GM12878 (cell line): ENCODE results near the gene HSPB6. TPM values are rescaled to one million over a fixed set of nuclear protein-coding genes. Genes with fewer than 3 reads are reported as not detected.

Source experiments
- ATAC-seq: fragments of 200-7000 bp; cut with Tn5 transposase; 3 replicates; pipeline ENCODE4 v1.9.1; 2020; ENCODE audit warnings: mild to moderate bottlenecking, moderate library complexity
- BruUV-seq: library from RNA; stranded (reverse); fragments of 400-500 nt; replicated peaks from 2 replicates; lab custom pipeline; 2021; lab: Mats Ljungman, UMichigan
- CTCF ChIA-PET: fragments of 300-600 bp; sonication (Branson Sonifier 250); formaldehyde crosslinking; extraction: SDS; loops from one replicate; lab custom pipeline; 2021; ENCODE audit warnings: inconsistent platforms; lab: Yijun Ruan, JAX
- POLR2A ChIA-PET: fragments of 350-600 bp; formaldehyde crosslinking; extraction: SDS; loops from one replicate; lab custom pipeline; 2021; ENCODE audit warnings: inconsistent platforms; lab: Charles Lee
- RAD21 ChIA-PET: fragments of 300-600 bp; sonication (Branson Sonifier 250); formaldehyde crosslinking; loops from one replicate; lab custom pipeline; 2023; ENCODE audit warnings: antibody characterized with exemption; ENCODE audit not compliant: unreplicated experiment; lab: Charles Lee
- SMC1A ChIA-PET: fragments of 300-600 bp; sonication (Branson Sonifier 250); formaldehyde crosslinking; loops from one replicate; lab custom pipeline; 2023; ENCODE audit not compliant: unreplicated experiment, uncharacterized antibody; lab: Charles Lee
- DNase-seq: peaks from one replicate; pipeline ENCODE4 v3.0.0-alpha.2; 2011; ENCODE audit warnings: low read depth, low spot score
- FAIRE-seq: peaks from 3 replicates; lab custom pipeline; 2011; peaks lifted over from hg19 to GRCh38; lab: Jason Lieb, UNC
- H2AFZ ChIP-seq: 2 replicates; pipeline ENCODE4 v1.6.0; 2011; ENCODE audit warnings: low read depth, low read length, control low read depth; ENCODE audit not compliant: control insufficient read depth
- H3K27ac ChIP-seq: 2 replicates; pipeline ENCODE4 v1.5.1; 2011; ENCODE audit warnings: control low read depth; ENCODE audit not compliant: control insufficient read depth, insufficient read depth
- H3K27me3 ChIP-seq, 2 experiments: replicated peaks in 1 of 2; 2 replicates each; pipeline versions ENCODE4 v1.6.0 to v1.6.1; 2011; ENCODE audit warnings: low read length in 1 of 2; ENCODE audit not compliant: control insufficient read depth in 2 of 2, insufficient read depth in 2 of 2
- H3K36me3 ChIP-seq, 2 experiments: 2 replicates each; pipeline ENCODE4 v1.5.1; 2011; ENCODE audit warnings: low read length in 1 of 2; ENCODE audit not compliant: control insufficient read depth in 2 of 2, insufficient read depth in 2 of 2
- H3K4me1 ChIP-seq: 2 replicates; pipeline ENCODE4 v1.6.1; 2011; ENCODE audit warnings: mild to moderate bottlenecking, low read length, moderate library complexity, mixed read lengths; ENCODE audit not compliant: control insufficient read depth, insufficient read depth
- H3K4me2 ChIP-seq: 2 replicates; pipeline ENCODE4 v1.6.0; 2011; ENCODE audit warnings: control low read depth; ENCODE audit not compliant: control insufficient read depth, insufficient read depth
- H3K4me3 ChIP-seq: fragments of 200-600 bp; sonication (generic); 2 replicates; pipeline ENCODE4 v1.5.1; 2016
- H3K79me2 ChIP-seq: 2 replicates; pipeline ENCODE4 v1.6.0; 2011; ENCODE audit warnings: low read length; ENCODE audit not compliant: control insufficient read depth, insufficient read depth
- H3K9ac ChIP-seq: 2 replicates; pipeline ENCODE4 v1.8.0; 2011; ENCODE audit warnings: low read length, control low read depth, mixed read lengths; ENCODE audit not compliant: control insufficient read depth, insufficient read depth
- H3K9me3 ChIP-seq: replicated peaks from 3 replicates; pipeline ENCODE4 v1.5.1; 2011; ENCODE audit warnings: mild to moderate bottlenecking, low read length; ENCODE audit not compliant: control insufficient read depth, insufficient read depth
- H4K20me1 ChIP-seq: 2 replicates; pipeline ENCODE4 v1.6.0; 2011; ENCODE audit not compliant: control insufficient read depth, insufficient read depth
- ASH2L ChIP-seq: fragments of 300-600, 200-600 bp; sonication (generic); IDR thresholded peaks from 2 replicates; pipeline ENCODE4 v1.6.1; 2017; ENCODE audit warnings: low read depth, mild to moderate bottlenecking, borderline replicate concordance
- ATF7 ChIP-seq: fragments of 450-650 bp; IDR thresholded peaks from 2 replicates; pipeline ENCODE4 v1.6.1; 2016; ENCODE audit warnings: low read depth, mild to moderate bottlenecking
- CBX3 ChIP-seq: fragments of 200-600 bp; sonication (generic); IDR thresholded peaks from 2 replicates; pipeline ENCODE4 v1.6.1; 2016; ENCODE audit warnings: low read depth, borderline replicate concordance
- KDM1A ChIP-seq: fragments of 200-600 bp; sonication (generic); IDR thresholded peaks from 2 replicates; pipeline ENCODE4 v1.6.1; 2016; ENCODE audit warnings: borderline replicate concordance
- MEF2B ChIP-seq: fragments of 450-650 bp; IDR thresholded peaks from 2 replicates; pipeline ENCODE4 v1.6.1; 2018; ENCODE audit warnings: mild to moderate bottlenecking, moderate library complexity; ENCODE audit not compliant: partially characterized antibody, poor library complexity, severe bottlenecking
- MTA2 ChIP-seq: fragments of 450-650 bp; IDR thresholded peaks from 2 replicates; pipeline ENCODE4 v1.6.1; 2016; ENCODE audit warnings: low read depth, mild to moderate bottlenecking, moderate library complexity
- MTA3 ChIP-seq: IDR thresholded peaks from 2 replicates; pipeline ENCODE4 v1.6.1; 2012; ENCODE audit warnings: low read length, inconsistent platforms, borderline replicate concordance
- MYB ChIP-seq: fragments of 150-350 bp; IDR thresholded peaks from 2 replicates; pipeline ENCODE4 v1.6.1; 2014; ENCODE audit warnings: mild to moderate bottlenecking, low read depth, low read length, borderline replicate concordance
- MYC ChIP-seq: IDR thresholded peaks from 2 replicates; pipeline ENCODE4 v1.6.1; 2011; ENCODE audit warnings: mild to moderate bottlenecking, low read length, moderate library complexity, inconsistent platforms; ENCODE audit not compliant: insufficient read depth, insufficient replicate concordance, insufficient read length, severe bottlenecking
- NR2C2 ChIP-seq: IDR thresholded peaks from 2 replicates; pipeline ENCODE4 v1.6.1; 2011; ENCODE audit warnings: borderline replicate concordance, low read depth; ENCODE audit not compliant: control insufficient read depth, insufficient read length
- PAX8 ChIP-seq: fragments of 450-650 bp; IDR thresholded peaks from 2 replicates; pipeline ENCODE4 v1.6.1; 2017; ENCODE audit warnings: mild to moderate bottlenecking, moderate library complexity
- POLR2A ChIP-seq: IDR thresholded peaks from 2 replicates; pipeline ENCODE4 v1.6.1; 2011; ENCODE audit warnings: low read depth, mild to moderate bottlenecking, low read length
- RAD21 ChIP-seq: IDR thresholded peaks from 2 replicates; pipeline ENCODE4 v1.6.1; 2011; ENCODE audit warnings: mild to moderate bottlenecking, low read depth, low read length, moderate library complexity; ENCODE audit not compliant: insufficient read depth
- RBBP5 ChIP-seq: fragments of 200-600 bp; sonication (generic); conservative IDR thresholded peaks from 2 replicates; pipeline ENCODE4 v1.6.1; 2016
- TAF1 ChIP-seq: IDR thresholded peaks from 2 replicates; pipeline ENCODE4 v1.6.1; 2011; ENCODE audit warnings: mild to moderate bottlenecking, low read depth, low read length, borderline replicate concordance
- TARDBP ChIP-seq: IDR thresholded peaks from 2 replicates; pipeline ENCODE4 v1.6.1; 2016; ENCODE audit warnings: borderline replicate concordance
- TCF3 ChIP-seq: IDR thresholded peaks from 2 replicates; pipeline ENCODE4 v1.6.1; 2012; ENCODE audit warnings: low read depth, mild to moderate bottlenecking, low read length, borderline replicate concordance; ENCODE audit not compliant: insufficient read depth
- ZNF622 ChIP-seq: fragments of 450-650 bp; IDR thresholded peaks from 2 replicates; pipeline ENCODE4 v1.6.1; 2017; ENCODE audit warnings: mild to moderate bottlenecking, inconsistent platforms
- ZNF687 ChIP-seq: fragments of 450-650 bp; IDR thresholded peaks from 2 replicates; pipeline ENCODE4 v1.6.1; 2017; ENCODE audit warnings: mild to moderate bottlenecking, moderate library complexity
- WGBS: methylation state at CpG from one replicate; pipeline ENCODE4 v1.1.6; 2016; ENCODE audit warnings: low lambda C conversion rate; ENCODE audit not compliant: insufficient replicate concordance, insufficient coverage; ENCODE audit errors: missing lambda C conversion rate; 5-methylcytosine and 5-hydroxymethylcytosine counted together
- in situ Hi-C: fragments of 300-500 bp; cut with MboI; formaldehyde crosslinking; loops from 9 replicates; pipeline ENCODE4 v1.14.3; 2018; ENCODE audit warnings: mixed read lengths
- intact Hi-C: fragments of 100-400 bp; cut with micrococcal nuclease; formaldehyde crosslinking; loops from one replicate; pipeline ENCODE4 v1.14.2; 2022; ENCODE audit not compliant: unreplicated experiment
- polyA plus RNA-seq, 11 experiments: library from polyadenylated mRNA; depleted of rRNA in 4 of 11; unstranded in 6 of 11; stranded (reverse) in 5 of 11; fragments of >200 nt; fragmentation: Nextera tagmentation in 4 of 11; fragmentation: Illumina TruSeq in 1 of 11; extraction: Ambion mirVana in 4 of 11; extraction: Trizol in 1 of 11; gene quantifications; 1 replicate in 1 of 11; 2 replicates in 10 of 11; pipeline versions ENCODE4 v1.2.1 to v1.2.3, GENCODE V29; 2011 to 2016; ENCODE audit warnings: inconsistent platforms in 2 of 11, missing spikeins in 2 of 11, low read depth in 1 of 11
- total RNA-seq, 4 experiments: library from RNA; depleted of rRNA in 3 of 4; stranded (reverse); fragments of >200 nt in 3 of 4; fragmentation: Illumina TruSeq in 1 of 4; extraction: Trizol in 1 of 4; gene quantifications; 2 replicates each; pipeline versions ENCODE4 v1.2.1 to v1.2.3, GENCODE V29; 2013 to 2021

The HSPB6 gene
- total and polyA plus RNA-seq, 10 of the 15 experiments (the other 5 are each of a cell fraction or from before 2014, with no cell fraction given): 0.09 to 1.6 (median 0.36) TPM; not detected in 4

- no peaks in the 10 kb centered on the region for H4K20me1 ChIP-seq
- FAIRE-seq: peak; percentile 99
- ChIA-PET SMC1A (interaction anchor here (0.6 to 1.6 kb wide), 4 partner anchors 29 to 311 kb away, joined by 3 to 9 read pairs (median 6); no protein-coding TSS in a partner anchor), RAD21 (interaction anchor here (1.1 to 1.7 kb wide), 7 partner anchors 24 to 189 kb away, joined by 3 to 9 read pairs (median 7); no protein-coding TSS in a partner anchor), CTCF (interaction anchor here (0.7 to 4.3 kb wide), 3 partner anchors 29 to 190 kb away, joined by 3 to 18 read pairs (median 3); no protein-coding TSS in a partner anchor), POLR2A (interaction anchor here (0.9 to 7.1 kb wide), 6 partner anchors 15 to 50 kb away, joined by 4 to 91 read pairs (median 8); partner anchors contain the start of gene KMT2B)
- peak within 1 kb of the TSS; percentile 99 for H3K4me2 ChIP-seq
- H3K79me2 ChIP-seq: peaks cover 28% of the 10 kb centered on the region
- H3K27me3 ChIP-seq: no peaks in the 10 kb centered on the region
- ATAC-seq: peak; percentile 29
- H3K4me3 ChIP-seq: peak within 1 kb of the TSS; percentile 83
- WGBS: 3% methylated on average over 9 of the region's 9 CpGs
- peak; percentile 64 for DNase-seq
- H3K36me3 ChIP-seq: peaks cover 4 to 18% of the 10 kb centered on the region in 2 experiments; a peak in 2 of 4 replicates
- no peaks in the 10 kb centered on the region for H3K9me3 ChIP-seq
- in situ Hi-C loops (no loop called here), intact Hi-C loops (no loop called here)
- H3K4me1 ChIP-seq: peaks cover 32% of the 10 kb centered on the region
- peak within 1 kb of the TSS; percentile 54 for H2AFZ ChIP-seq
- no TSS peak for BruUV-seq
- H3K27ac ChIP-seq: peak within 1 kb of the TSS; percentile 99
- H3K9ac ChIP-seq: peak within 1 kb of the TSS; percentile 88
- no peak for TF ChIP-seq RBBP5
- TF ChIP-seq NR2C2: no peak
- TF ChIP-seq TCF3: peak; percentile 62; the same call in 1 of the 2 replicates
- no peak for TF ChIP-seq KDM1A
- no peak for TF ChIP-seq PAX8
- TF ChIP-seq MTA3: peak; percentile 77; the same call in 1 of the 2 replicates
- peak; percentile 82 for TF ChIP-seq MTA2
- TF ChIP-seq RAD21: no peak
- TF ChIP-seq ZNF622: no peak
- TF ChIP-seq MYB: no peak
- TF ChIP-seq TAF1: peak; percentile 77; the same call in 1 of the 2 replicates
- peak; percentile 90 for TF ChIP-seq POLR2A
- no peak for TF ChIP-seq TARDBP
- peak; percentile 41; the same call in 1 of the 2 replicates for TF ChIP-seq ZNF687
- peak; percentile 97; the same call in 1 of the 2 replicates for TF ChIP-seq ASH2L
- TF ChIP-seq CBX3: no peak
- no peak for TF ChIP-seq MYC
- TF ChIP-seq MEF2B: peak; percentile 70
- TF ChIP-seq ATF7: peak; percentile 64
These were observed 14.6 kb downstream of the HSPB6 start, which contains the start of gene IGFLR1 for GRCh38 chr19:35742121-35742724. TSS of gene IGFLR1 (minus strand) at chr19:35742452. CDS start at chr19:35741180, 1,272 bp downstream.
